Measurements from ENCODE around the gene NAA38.

NAA38 gene

DNA sequence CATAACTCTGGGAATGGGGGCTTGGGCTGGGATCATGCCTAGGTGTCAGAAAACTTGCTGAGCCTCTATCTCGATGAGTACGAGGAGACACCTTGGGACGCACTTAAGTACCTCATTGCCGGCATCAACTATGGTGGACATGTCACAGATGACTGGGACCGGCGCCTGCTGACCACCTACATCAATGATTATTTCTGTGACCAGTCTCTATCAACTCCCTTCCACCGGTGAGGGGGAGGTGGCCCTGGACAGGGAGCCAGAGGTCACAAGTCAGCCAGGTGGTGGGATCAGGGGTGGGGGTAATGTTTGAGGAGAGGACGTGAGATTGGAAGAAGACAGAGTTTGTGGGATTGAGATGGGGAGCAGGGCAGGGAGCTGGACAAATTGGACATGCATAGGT lies 26.7 kb downstream of the NAA38 start:
- H3K27me3 ChIP-seq (ENCODE audit: insufficient read depth, low read length): peaks cover 40% of the 10 kb centered on the region
- no peak overlapping the region for H3K9ac ChIP-seq (ENCODE audit: low read depth, low read length)
- H3K27ac ChIP-seq (ENCODE audit: low read depth, low read length): no peak overlapping the region
- no peak overlapping the region for H3K4me3 ChIP-seq (ENCODE audit: low read length)
- peaks cover 5% of the 10 kb centered on the region; the same call in 1 of the 2 replicates for H3K4me1 ChIP-seq (ENCODE audit: insufficient read depth, low read length)
- no peaks in the 10 kb centered on the region for H3K9me3 ChIP-seq (ENCODE audit: insufficient read depth, low read depth, low read length)
- no peaks in the 10 kb centered on the region for H3K36me3 ChIP-seq (ENCODE audit: insufficient read depth, low read length)
- WGBS: 90% methylated on average over 8 of the region's 8 CpGs

DNA sequence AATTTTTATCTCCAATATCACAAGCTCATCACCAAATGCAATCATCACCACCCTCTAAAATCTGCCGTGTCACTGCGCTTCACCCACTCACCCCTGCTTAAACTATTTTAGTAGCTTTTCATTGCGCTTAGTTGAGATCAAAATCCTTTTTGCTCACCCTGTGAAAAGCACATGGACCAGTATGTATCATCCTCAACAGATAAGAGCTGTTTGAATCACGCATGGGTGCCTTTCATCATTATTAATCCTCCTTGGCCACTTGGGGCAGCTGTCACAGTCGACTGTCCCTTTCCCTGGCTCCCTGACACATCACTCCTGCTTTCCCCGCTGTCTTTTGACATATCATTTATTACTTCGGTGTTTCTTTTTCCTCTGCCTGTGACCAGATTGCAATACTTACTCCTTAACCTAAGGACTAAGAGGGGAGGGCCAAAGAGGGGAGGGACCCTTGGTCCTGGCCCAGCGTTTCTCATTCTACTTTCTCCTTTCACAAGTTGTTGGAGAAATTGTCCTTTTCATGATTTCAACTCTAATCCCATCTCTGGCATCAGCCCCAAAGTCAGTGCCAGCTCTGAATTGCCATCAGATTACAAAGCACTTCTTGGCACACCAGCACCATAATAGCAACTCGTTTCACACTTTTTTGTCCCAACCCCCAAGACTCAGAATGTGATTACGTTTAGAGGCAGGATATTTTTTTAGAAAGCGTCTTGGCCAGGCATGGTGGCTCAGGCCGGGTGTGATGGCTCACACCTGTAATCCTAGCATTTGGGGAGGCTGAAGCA lies 32.0 kb downstream of the NAA38 start:
- H3K9me3 ChIP-seq (ENCODE audit: insufficient read depth, low read depth, low read length): no peaks in the 10 kb centered on the region
- H3K36me3 ChIP-seq (ENCODE audit: insufficient read depth, low read length): no peaks in the 10 kb centered on the region
- H3K27me3 ChIP-seq (ENCODE audit: insufficient read depth, low read length): peaks cover 27% of the 10 kb centered on the region
- 71% methylated on average over 12 of the region's 12 CpGs for WGBS
- no peak overlapping the region for H3K4me3 ChIP-seq (ENCODE audit: low read length)
- no peak overlapping the region for H3K9ac ChIP-seq (ENCODE audit: low read depth, low read length)
- H3K27ac ChIP-seq (ENCODE audit: low read depth, low read length): no peak overlapping the region
- 0 out of 2 replicates have a peak, but pooled peaks cover 3% of the 10 kb centered on the region for H3K4me1 ChIP-seq (ENCODE audit: insufficient read depth, low read length)

DNA sequence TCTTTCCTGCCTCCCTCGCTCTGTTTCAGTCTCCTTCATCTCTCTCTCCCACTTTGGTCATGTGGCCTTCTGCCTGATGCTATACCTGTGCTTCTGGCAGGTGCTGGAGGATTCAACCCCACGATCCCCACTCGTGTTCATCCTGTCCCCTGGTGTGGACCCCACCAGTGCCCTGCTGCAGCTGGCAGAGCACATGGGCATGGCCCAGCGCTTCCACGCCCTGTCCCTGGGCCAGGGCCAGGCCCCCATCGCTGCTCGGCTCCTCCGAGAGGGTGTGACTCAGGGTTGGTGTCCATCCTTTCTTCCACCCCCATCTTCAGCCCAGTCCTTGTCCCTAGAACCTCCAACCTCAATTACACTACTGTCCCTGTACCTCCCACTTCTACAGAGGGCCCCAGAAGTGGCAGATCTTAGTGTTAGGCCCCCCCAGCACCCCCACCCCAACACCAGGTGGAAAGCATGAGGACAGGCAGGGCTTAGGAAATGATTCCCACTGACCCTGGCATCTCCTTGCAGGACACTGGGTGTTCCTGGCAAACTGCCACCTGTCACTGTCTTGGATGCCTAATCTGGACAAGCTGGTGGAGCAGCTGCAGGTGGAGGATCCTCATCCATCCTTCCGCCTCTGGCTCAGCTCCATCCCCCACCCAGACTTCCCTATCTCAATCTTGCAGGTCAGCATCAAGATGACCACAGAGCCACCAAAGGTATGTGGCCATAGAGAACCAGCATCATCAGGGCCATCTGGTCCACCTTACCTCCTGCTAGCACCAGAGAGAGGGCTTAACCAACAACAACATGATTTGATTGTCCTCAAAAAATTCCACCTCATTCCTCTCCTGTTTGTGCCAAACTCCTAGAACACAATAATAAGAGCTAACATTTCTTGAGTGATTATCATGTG lies 33.1 kb downstream of the NAA38 start:
- Histone ChIP-seq H3K27ac (ENCODE audit: low read depth, low read length) (no peak overlapping the region), H3K36me3 (ENCODE audit: insufficient read depth, low read length) (no peaks in the 10 kb centered on the region), H3K9ac (ENCODE audit: low read depth, low read length) (no peak overlapping the region), H3K27me3 (ENCODE audit: insufficient read depth, low read length) (peaks cover 20% of the 10 kb centered on the region), H3K4me3 (ENCODE audit: low read length) (no peak overlapping the region), H3K4me1 (ENCODE audit: insufficient read depth, low read length) (0 out of 2 replicates have a peak, but pooled peaks cover 3% of the 10 kb centered on the region), H3K9me3 (ENCODE audit: insufficient read depth, low read depth, low read length) (no peaks in the 10 kb centered on the region)
- WGBS: 90% methylated on average over 9 of the region's 9 CpGs

DNA sequence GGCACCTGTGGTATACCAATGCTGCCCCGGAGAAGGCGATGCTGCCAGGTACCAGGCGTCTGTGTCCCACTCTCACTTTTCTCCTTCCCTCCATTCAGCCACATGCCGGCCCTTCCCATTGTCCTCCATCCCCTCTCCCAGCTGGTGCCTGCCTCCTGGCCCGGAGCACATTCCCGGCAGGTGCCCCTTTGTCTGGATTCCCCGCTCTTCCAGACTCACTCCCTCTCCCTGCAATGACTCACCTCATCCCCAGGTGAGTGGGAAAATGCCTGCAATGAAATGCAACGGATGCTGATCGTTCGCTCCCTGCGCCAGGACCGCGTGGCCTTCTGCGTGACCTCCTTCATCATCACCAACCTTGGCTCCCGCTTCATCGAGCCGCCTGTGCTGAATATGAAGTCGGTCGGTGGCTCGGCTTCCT lies 33.8 kb downstream of the NAA38 start:
- no peaks in the 10 kb centered on the region for H3K9me3 ChIP-seq (ENCODE audit: insufficient read depth, low read depth, low read length)
- peaks cover 19% of the 10 kb centered on the region for H3K27me3 ChIP-seq (ENCODE audit: insufficient read depth, low read length)
- H3K4me3 ChIP-seq (ENCODE audit: low read length): no peak overlapping the region
- H3K27ac ChIP-seq (ENCODE audit: low read depth, low read length): no peak overlapping the region
- WGBS: 64% methylated on average over 20 of the region's 20 CpGs
- H3K9ac ChIP-seq (ENCODE audit: low read depth, low read length): no peak overlapping the region
- H3K36me3 ChIP-seq (ENCODE audit: insufficient read depth, low read length): no peaks in the 10 kb centered on the region
- H3K4me1 ChIP-seq (ENCODE audit: insufficient read depth, low read length): 0 out of 2 replicates have a peak, but pooled peaks cover 3% of the 10 kb centered on the region

DNA sequence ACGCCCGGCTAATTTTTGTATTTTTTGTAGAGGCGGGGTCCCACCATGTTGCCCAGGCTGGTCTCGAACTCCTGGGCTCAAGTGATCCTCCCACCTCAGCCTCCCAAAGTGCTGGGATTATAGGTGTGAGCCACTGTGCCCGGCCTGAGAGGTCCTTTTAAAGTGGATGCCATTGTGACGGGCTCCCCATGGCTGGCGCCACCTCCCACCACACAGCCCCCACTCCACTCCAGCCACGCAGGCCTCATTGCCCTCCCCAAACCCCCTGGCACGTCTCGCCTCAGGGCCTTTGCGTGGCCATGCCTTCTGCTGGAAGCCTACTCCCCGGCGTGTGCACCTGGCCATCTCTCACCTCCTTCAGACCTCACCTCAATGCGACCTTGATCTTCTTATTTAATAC lies 35.2 kb downstream of the NAA38 start:
- 83% methylated on average over 14 of the region's 14 CpGs for WGBS
- H3K27ac ChIP-seq (ENCODE audit: low read depth, low read length): no peak overlapping the region
- H3K9ac ChIP-seq (ENCODE audit: low read depth, low read length): no peak overlapping the region
- no peaks in the 10 kb centered on the region for H3K9me3 ChIP-seq (ENCODE audit: insufficient read depth, low read depth, low read length)
- peaks cover 19% of the 10 kb centered on the region for H3K27me3 ChIP-seq (ENCODE audit: insufficient read depth, low read length)
- H3K4me3 ChIP-seq (ENCODE audit: low read length): no peak overlapping the region
- 0 out of 2 replicates have a peak, but pooled peaks cover 3% of the 10 kb centered on the region for H3K4me1 ChIP-seq (ENCODE audit: insufficient read depth, low read length)
- no peaks in the 10 kb centered on the region for H3K36me3 ChIP-seq (ENCODE audit: insufficient read depth, low read length)

DNA sequence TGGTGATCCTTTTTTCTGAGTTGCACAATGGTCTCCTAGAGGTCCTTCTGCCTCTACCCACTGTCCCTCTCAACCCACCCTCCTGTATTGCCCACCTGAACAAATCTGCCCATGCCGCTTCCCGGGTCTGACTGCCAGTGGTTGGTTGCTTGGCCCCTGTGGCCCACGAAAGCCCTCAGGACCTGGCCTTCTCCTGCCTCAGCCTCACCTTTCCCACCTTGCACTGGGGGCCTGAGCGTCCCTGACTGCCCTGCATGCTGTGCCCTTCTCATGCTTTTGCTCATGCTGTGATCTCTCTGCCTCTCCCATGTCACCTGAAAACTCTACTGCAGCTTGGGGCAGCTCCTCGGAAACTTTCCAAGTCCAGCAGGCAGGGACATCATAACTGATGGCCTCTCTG lies 37.1 kb downstream of the NAA38 start:
- H3K27me3 ChIP-seq (ENCODE audit: insufficient read depth, low read length): peaks cover 19% of the 10 kb centered on the region
- H3K36me3 ChIP-seq (ENCODE audit: insufficient read depth, low read length): no peaks in the 10 kb centered on the region
- H3K9me3 ChIP-seq (ENCODE audit: insufficient read depth, low read depth, low read length): no peaks in the 10 kb centered on the region
- 84% methylated on average over 5 of the region's 5 CpGs for WGBS
- no peak overlapping the region for H3K27ac ChIP-seq (ENCODE audit: low read depth, low read length)
- no peak overlapping the region for H3K9ac ChIP-seq (ENCODE audit: low read depth, low read length)
- 0 out of 2 replicates have a peak, but pooled peaks cover 3% of the 10 kb centered on the region for H3K4me1 ChIP-seq (ENCODE audit: insufficient read depth, low read length)
- H3K4me3 ChIP-seq (ENCODE audit: low read length): no peak overlapping the region

DNA sequence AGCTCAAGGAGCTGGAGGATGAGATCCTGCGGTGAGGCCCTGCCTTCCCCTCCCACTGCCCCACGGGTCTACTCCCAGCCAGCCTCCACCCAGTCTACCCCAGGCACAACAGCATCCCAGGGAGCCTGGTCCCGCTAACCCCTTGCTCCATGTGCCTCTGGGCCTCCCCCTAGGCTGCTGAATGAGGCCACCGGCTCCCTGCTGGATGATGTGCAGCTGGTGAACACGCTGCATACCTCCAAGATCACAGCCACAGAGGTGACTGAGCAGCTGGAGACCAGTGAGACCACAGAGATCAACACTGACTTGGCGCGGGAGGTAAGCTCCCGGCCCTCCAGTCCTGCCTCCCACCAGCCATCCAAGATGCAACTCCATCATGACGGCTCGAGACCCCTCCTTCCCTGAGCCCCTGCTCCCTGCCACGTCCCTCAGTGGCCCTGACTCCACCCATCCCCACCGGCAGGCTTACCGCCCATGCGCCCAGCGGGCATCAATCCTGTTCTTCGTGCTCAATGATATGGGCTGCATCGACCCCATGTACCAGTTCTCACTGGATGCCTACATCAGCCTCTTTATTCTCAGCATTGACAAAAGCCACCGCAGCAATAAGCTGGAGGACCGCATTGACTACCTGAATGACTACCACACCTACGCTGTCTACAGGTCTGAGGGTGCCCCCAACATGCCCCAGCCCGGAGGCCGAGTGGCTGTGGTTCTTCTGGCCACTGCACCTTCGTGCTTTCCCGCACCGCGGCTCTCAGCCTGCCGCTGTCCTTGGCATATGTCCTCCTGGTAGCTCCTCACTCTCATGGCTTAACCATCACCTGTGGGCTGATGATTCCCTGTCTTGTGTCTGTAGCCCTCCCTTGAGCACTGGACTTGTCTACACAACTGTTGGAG lies 38.4 kb downstream of the NAA38 start:
- Histone ChIP-seq H3K27ac (ENCODE audit: low read depth, low read length) (no peak overlapping the region), H3K27me3 (ENCODE audit: insufficient read depth, low read length) (peaks cover 9% of the 10 kb centered on the region), H3K9ac (ENCODE audit: low read depth, low read length) (no peak overlapping the region), H3K4me3 (ENCODE audit: low read length) (no peak overlapping the region), H3K4me1 (ENCODE audit: insufficient read depth, low read length) (0 out of 2 replicates have a peak, but pooled peaks cover 3% of the 10 kb centered on the region), H3K36me3 (ENCODE audit: insufficient read depth, low read length) (no peaks in the 10 kb centered on the region), H3K9me3 (ENCODE audit: insufficient read depth, low read depth, low read length) (no peaks in the 10 kb centered on the region)
- WGBS: 92% methylated on average over 27 of the region's 27 CpGs

DNA sequence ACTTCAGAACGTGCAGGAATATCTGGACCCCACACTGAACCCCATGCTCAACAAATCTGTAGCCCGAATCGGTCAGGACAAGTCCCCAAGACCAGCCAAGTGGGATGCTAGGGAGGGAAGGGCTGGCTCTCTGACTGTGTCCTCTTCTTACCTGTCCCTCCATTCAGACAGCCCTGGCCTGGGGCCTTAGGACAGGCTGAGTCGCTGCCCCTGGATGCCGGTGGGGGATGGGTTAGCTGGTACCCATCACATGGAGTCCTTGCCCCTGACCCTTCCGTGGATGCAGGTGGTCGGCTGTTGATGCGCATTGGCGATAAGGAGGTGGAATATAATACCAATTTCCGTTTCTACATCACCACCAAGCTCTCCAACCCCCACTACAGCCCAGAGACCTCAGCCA lies 39.3 kb downstream of the NAA38 start:
- 87% methylated on average over 9 of the region's 10 CpGs for WGBS
- Histone ChIP-seq H3K4me3 (ENCODE audit: low read length) (no peak overlapping the region), H3K9me3 (ENCODE audit: insufficient read depth, low read depth, low read length) (no peaks in the 10 kb centered on the region), H3K27me3 (ENCODE audit: insufficient read depth, low read length) (no peaks in the 10 kb centered on the region; the same call in 1 of the 2 replicates), H3K36me3 (ENCODE audit: insufficient read depth, low read length) (no peaks in the 10 kb centered on the region), H3K4me1 (ENCODE audit: insufficient read depth, low read length) (no peaks in the 10 kb centered on the region), H3K27ac (ENCODE audit: low read depth, low read length) (no peak overlapping the region), H3K9ac (ENCODE audit: low read depth, low read length) (no peak overlapping the region)

DNA sequence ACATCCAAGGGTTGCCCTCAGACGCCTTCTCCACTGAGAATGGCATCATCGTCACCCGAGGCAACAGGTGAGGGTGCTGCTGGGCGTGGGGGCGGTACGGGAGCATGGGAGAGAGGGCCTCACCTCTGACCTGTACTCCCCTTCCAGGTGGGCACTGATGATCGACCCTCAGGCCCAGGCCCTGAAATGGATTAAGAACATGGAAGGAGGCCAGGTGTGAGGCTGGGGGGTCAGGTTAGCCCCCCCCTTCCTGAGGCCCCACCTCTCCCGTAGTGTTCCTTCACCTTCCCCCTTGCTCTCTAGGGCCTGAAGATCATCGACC lies 39.8 kb downstream of the NAA38 start:
- H3K9ac ChIP-seq (ENCODE audit: low read depth, low read length): no peak overlapping the region
- H3K27me3 ChIP-seq (ENCODE audit: insufficient read depth, low read length): no peaks in the 10 kb centered on the region; the same call in 1 of the 2 replicates
- no peaks in the 10 kb centered on the region for H3K9me3 ChIP-seq (ENCODE audit: insufficient read depth, low read depth, low read length)
- no peak overlapping the region for H3K27ac ChIP-seq (ENCODE audit: low read depth, low read length)
- H3K4me3 ChIP-seq (ENCODE audit: low read length): no peak overlapping the region
- 95% methylated on average over 8 of the region's 9 CpGs for WGBS
- no peaks in the 10 kb centered on the region for H3K36me3 ChIP-seq (ENCODE audit: insufficient read depth, low read length)
- no peaks in the 10 kb centered on the region for H3K4me1 ChIP-seq (ENCODE audit: insufficient read depth, low read length)

DNA sequence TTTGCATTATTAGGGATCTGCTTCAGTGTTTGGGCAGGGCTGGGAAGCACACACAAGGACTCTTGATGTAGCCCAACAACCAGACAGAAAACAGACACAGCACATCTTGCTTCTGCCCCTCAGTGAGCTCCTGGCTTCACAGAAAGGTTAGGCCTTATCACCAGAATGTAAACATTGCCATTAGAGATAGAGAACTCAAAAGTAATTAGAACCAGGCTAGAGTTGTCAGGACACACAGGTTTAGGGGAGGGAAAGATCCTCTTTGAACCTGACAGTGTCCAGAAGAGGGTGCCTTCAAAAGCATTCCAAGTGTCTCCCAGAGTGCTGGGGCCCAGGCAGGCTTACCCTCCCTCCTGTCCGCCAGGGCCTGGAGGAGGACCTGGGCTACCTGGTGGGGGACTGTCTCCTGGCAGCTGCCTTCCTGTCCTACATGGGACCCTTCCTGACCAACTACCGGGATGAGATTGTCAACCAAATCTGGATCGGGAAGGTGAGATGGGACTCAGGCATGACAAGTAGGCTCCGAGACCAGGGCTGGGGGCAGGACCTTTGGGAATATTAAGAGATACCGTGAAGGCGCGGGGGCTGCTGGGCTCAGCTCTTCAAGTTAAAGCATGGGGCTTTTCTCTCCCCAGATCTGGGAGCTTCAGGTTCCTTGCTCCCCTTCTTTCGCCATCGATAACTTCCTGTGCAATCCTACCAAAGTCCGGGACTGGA lies 40.3 kb downstream of the NAA38 start:
- Histone ChIP-seq H3K27me3 (ENCODE audit: insufficient read depth, low read length) (no peaks in the 10 kb centered on the region; the same call in 1 of the 2 replicates), H3K9ac (ENCODE audit: low read depth, low read length) (no peak overlapping the region), H3K4me1 (ENCODE audit: insufficient read depth, low read length) (no peaks in the 10 kb centered on the region), H3K36me3 (ENCODE audit: insufficient read depth, low read length) (no peaks in the 10 kb centered on the region), H3K4me3 (ENCODE audit: low read length) (no peak overlapping the region), H3K27ac (ENCODE audit: low read depth, low read length) (no peak overlapping the region), H3K9me3 (ENCODE audit: insufficient read depth, low read depth, low read length) (no peaks in the 10 kb centered on the region)
- 85% methylated on average over 10 of the region's 10 CpGs for WGBS

All from HUES64 (cell line).